Amniotic epithelial cell (primary cell): ENCODE data around the gene VAV3.
"Not testable (repeated sequence)": the region's sequence is repeated elsewhere in the genome, so short reads cannot be mapped to it uniquely, and the experiment has no call there.

Source experiments
- DNase-seq: peaks from one replicate; pipeline ENCODE4 v3.0.0-alpha.2; 2010; ENCODE audit warnings: low read depth

The VAV3 gene

GRCh38 chr1:107680579-107680985, 284.4 kb downstream of the VAV3 start:
- DNase-seq = no peak

GRCh38 chr1:107679411-107679953, 285.5 kb downstream of the VAV3 start:
- DNase-seq = no peak

GRCh38 chr1:107678993-107679392, 286.0 kb downstream of the VAV3 start:
- no peak for DNase-seq

GRCh38 chr1:107677697-107678096, 287.3 kb downstream of the VAV3 start:
- no peak for DNase-seq

- no peak for DNase-seq
Observed at GRCh38 chr1:107674486-107674885, 290.5 kb downstream of the VAV3 start.

GRCh38 chr1:107673006-107673405, 292.0 kb downstream of the VAV3 start:
- no peak for DNase-seq

- DNase-seq = no peak
Observed at GRCh38 chr1:107670397-107671040, 294.5 kb downstream of the VAV3 start.

GRCh38 chr1:107669996-107670395, 295.0 kb downstream of the VAV3 start:
- DNase-seq = no peak

GRCh38 chr1:107668762-107669161, 296.2 kb downstream of the VAV3 start:
- DNase-seq = no peak

- no peak for DNase-seq
Observed at GRCh38 chr1:107666493-107666892, 298.5 kb downstream of the VAV3 start.

GRCh38 chr1:107664982-107665925, 299.7 kb downstream of the VAV3 start:
- no peak for DNase-seq

- no peak for DNase-seq
Observed at GRCh38 chr1:107662971-107663370, 302.0 kb downstream of the VAV3 start.

- no peak for DNase-seq
Observed at GRCh38 chr1:107661158-107661557, 303.8 kb downstream of the VAV3 start.

- no peak for DNase-seq
Observed at GRCh38 chr1:107659961-107660360, 305.0 kb downstream of the VAV3 start.

GRCh38 chr1:107657356-107657755, 307.6 kb downstream of the VAV3 start:
- no peak for DNase-seq

GRCh38 chr1:107653765-107654164, 311.2 kb downstream of the VAV3 start:
- no peak for DNase-seq

GRCh38 chr1:107653005-107653404, 312.0 kb downstream of the VAV3 start:
- DNase-seq = no peak

GRCh38 chr1:107650825-107651224, 314.2 kb downstream of the VAV3 start:
- DNase-seq = not testable (repeated sequence)

GRCh38 chr1:107649023-107649422, 316.0 kb downstream of the VAV3 start:
- DNase-seq = no peak

GRCh38 chr1:107648071-107648470, 316.9 kb downstream of the VAV3 start:
- DNase-seq = no peak

GRCh38 chr1:107647012-107647411, 318.0 kb downstream of the VAV3 start:
- DNase-seq = no peak

GRCh38 chr1:107643766-107644165, 321.2 kb downstream of the VAV3 start:
- DNase-seq = no peak

GRCh38 chr1:107640207-107640606, 324.8 kb downstream of the VAV3 start:
- no peak for DNase-seq
